HL-60 (cell line): Measurements from ENCODE around the gene UNK.

ENCODE experiments used
- GABPA ChIP-seq: IDR thresholded peaks from 2 replicates; pipeline ENCODE4 v1.6.1; 2012; ENCODE audit warnings: low read depth
- POLR2AphosphoS5 ChIP-seq: IDR thresholded peaks from 2 replicates; pipeline ENCODE4 v1.6.1; 2012; ENCODE audit warnings: low read depth
- TF ChIP-seq, protein P1 (sequence below): IDR thresholded peaks from one replicate; pipeline ENCODE4 v1.5.1; 2011; ENCODE audit warnings: low read length, control low read depth, inconsistent platforms; ENCODE audit not compliant: insufficient read depth
- TF ChIP-seq, protein P2 (sequence below): IDR thresholded peaks from 2 replicates; pipeline ENCODE4 v1.6.1; 2012; ENCODE audit warnings: low read depth; ENCODE audit not compliant: insufficient replicate concordance

DNA sequence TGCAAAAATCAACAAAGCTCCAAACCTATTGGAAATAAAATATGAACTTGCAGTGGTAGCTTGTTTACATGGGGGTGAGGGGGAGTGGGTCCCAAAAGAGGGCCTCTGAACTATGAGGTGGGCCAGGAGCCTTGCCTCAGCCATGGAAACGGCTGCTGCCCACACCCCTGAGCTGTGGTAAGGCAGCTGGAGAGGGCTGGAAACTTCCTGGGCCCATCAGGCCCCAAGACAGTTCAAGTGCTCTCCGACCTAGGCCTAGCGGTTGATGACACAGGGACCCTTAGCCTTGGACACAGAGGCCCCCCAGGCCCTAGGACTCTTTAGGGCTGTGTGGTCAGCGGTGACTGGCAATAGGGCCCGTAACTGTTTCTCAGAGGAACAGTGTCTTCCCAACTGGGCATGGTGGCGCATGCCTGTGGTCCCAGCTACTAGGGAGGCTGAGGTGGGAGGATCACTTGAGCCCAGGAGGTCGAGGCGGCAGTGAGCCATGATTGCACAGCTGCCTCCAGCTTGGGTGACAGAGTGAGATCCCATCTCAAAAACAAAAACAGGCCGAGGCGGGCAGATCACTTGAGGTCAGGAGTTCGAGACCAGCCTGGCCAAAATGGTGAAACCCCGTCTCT, 41.3 kb downstream of the UNK start:
- no peak for TF ChIP-seq POLR2AphosphoS5
- TF ChIP-seq, protein P1, sequence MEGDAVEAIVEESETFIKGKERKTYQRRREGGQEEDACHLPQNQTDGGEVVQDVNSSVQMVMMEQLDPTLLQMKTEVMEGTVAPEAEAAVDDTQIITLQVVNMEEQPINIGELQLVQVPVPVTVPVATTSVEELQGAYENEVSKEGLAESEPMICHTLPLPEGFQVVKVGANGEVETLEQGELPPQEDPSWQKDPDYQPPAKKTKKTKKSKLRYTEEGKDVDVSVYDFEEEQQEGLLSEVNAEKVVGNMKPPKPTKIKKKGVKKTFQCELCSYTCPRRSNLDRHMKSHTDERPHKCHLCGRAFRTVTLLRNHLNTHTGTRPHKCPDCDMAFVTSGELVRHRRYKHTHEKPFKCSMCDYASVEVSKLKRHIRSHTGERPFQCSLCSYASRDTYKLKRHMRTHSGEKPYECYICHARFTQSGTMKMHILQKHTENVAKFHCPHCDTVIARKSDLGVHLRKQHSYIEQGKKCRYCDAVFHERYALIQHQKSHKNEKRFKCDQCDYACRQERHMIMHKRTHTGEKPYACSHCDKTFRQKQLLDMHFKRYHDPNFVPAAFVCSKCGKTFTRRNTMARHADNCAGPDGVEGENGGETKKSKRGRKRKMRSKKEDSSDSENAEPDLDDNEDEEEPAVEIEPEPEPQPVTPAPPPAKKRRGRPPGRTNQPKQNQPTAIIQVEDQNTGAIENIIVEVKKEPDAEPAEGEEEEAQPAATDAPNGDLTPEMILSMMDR, result no peak
- TF ChIP-seq GABPA, result no peak
- TF ChIP-seq, protein P2, sequence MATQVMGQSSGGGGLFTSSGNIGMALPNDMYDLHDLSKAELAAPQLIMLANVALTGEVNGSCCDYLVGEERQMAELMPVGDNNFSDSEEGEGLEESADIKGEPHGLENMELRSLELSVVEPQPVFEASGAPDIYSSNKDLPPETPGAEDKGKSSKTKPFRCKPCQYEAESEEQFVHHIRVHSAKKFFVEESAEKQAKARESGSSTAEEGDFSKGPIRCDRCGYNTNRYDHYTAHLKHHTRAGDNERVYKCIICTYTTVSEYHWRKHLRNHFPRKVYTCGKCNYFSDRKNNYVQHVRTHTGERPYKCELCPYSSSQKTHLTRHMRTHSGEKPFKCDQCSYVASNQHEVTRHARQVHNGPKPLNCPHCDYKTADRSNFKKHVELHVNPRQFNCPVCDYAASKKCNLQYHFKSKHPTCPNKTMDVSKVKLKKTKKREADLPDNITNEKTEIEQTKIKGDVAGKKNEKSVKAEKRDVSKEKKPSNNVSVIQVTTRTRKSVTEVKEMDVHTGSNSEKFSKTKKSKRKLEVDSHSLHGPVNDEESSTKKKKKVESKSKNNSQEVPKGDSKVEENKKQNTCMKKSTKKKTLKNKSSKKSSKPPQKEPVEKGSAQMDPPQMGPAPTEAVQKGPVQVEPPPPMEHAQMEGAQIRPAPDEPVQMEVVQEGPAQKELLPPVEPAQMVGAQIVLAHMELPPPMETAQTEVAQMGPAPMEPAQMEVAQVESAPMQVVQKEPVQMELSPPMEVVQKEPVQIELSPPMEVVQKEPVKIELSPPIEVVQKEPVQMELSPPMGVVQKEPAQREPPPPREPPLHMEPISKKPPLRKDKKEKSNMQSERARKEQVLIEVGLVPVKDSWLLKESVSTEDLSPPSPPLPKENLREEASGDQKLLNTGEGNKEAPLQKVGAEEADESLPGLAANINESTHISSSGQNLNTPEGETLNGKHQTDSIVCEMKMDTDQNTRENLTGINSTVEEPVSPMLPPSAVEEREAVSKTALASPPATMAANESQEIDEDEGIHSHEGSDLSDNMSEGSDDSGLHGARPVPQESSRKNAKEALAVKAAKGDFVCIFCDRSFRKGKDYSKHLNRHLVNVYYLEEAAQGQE, result no peak
